ENCODE data around the gene TBX20.
"Not testable (repeated sequence)": the region's sequence is repeated elsewhere in the genome, so short reads cannot be mapped to it uniquely, and the experiment has no call there.

Gene TBX20

GRCh38 chr7:35185908-35186731 is 67.8 kb downstream of the TBX20 start:
- DNase-seq (ENCODE audit: low read depth in 1 of 2, low spot score in 1 of 2) = peak; percentile 1 to 19
- in situ Hi-C loops (cut with HindIII; ENCODE audit: low pct_unique_long_range_greater_than_20kb, low sequenced_read_pairs) = no loop called here
- no peak for TF ChIP-seq JUND (IDR thresholded peaks at IDR 0.05; ENCODE audit: low read depth)

GRCh38 chr7:35185578-35185907 is 68.4 kb downstream of the TBX20 start:
- in situ Hi-C loops (cut with HindIII; ENCODE audit: low pct_unique_long_range_greater_than_20kb, low sequenced_read_pairs); DNase-seq (ENCODE audit: low read depth in 1 of 2, low spot score in 1 of 2): not testable (repeated sequence)

- DNase-seq (ENCODE audit: low read depth in 1 of 2, low spot score in 1 of 2); in situ Hi-C loops (cut with HindIII; ENCODE audit: low pct_unique_long_range_greater_than_20kb, low sequenced_read_pairs): not testable (repeated sequence)
These were observed 68.9 kb downstream of the TBX20 start for GRCh38 chr7:35184961-35185360.

GRCh38 chr7:35183873-35184503 is 69.9 kb downstream of the TBX20 start:
- in situ Hi-C loops (cut with HindIII; ENCODE audit: low pct_unique_long_range_greater_than_20kb, low sequenced_read_pairs); DNase-seq (ENCODE audit: low read depth in 1 of 2, low spot score in 1 of 2): not testable (repeated sequence)

GRCh38 chr7:35180665-35181064 is 73.2 kb downstream of the TBX20 start:
- in situ Hi-C loops (cut with HindIII; ENCODE audit: low pct_unique_long_range_greater_than_20kb, low sequenced_read_pairs); DNase-seq (ENCODE audit: low read depth in 1 of 2, low spot score in 1 of 2): not testable (repeated sequence)

- DNase-seq (ENCODE audit: low read depth in 1 of 2, low spot score in 1 of 2); in situ Hi-C loops (cut with HindIII; ENCODE audit: low pct_unique_long_range_greater_than_20kb, low sequenced_read_pairs): not testable (repeated sequence)
These were observed 80.7 kb downstream of the TBX20 start for GRCh38 chr7:35173176-35173575.

GRCh38 chr7:35172131-35172530 is 81.8 kb downstream of the TBX20 start:
- DNase-seq (ENCODE audit: low read depth in 1 of 2, low spot score in 1 of 2); in situ Hi-C loops (cut with HindIII; ENCODE audit: low pct_unique_long_range_greater_than_20kb, low sequenced_read_pairs): not testable (repeated sequence)

GRCh38 chr7:35167658-35168057 is 86.2 kb downstream of the TBX20 start:
- in situ Hi-C loops (cut with HindIII; ENCODE audit: low pct_unique_long_range_greater_than_20kb, low sequenced_read_pairs); DNase-seq (ENCODE audit: low read depth in 1 of 2, low spot score in 1 of 2): not testable (repeated sequence)

- in situ Hi-C loops (cut with HindIII; ENCODE audit: low pct_unique_long_range_greater_than_20kb, low sequenced_read_pairs); DNase-seq (ENCODE audit: low read depth in 1 of 2, low spot score in 1 of 2): not testable (repeated sequence)
These were observed 86.7 kb downstream of the TBX20 start for GRCh38 chr7:35167158-35167557.

GRCh38 chr7:35161059-35161740 is 92.7 kb downstream of the TBX20 start:
- in situ Hi-C loops (cut with HindIII; ENCODE audit: low pct_unique_long_range_greater_than_20kb, low sequenced_read_pairs); DNase-seq (ENCODE audit: low read depth in 1 of 2, low spot score in 1 of 2): not testable (repeated sequence)

All from T47D (cell line).